Colon (tissue), 2 donors: ENCODE measurements around the gene SCG5.

Source experiments
- FAIRE-seq: peaks from 2 replicates; lab custom pipeline; 2012; peaks lifted over from hg19 to GRCh38; lab: Jason Lieb, UNC
- donor health status: control.
- donor health status: control.

The SCG5 gene

GRCh38 chr15:32659340-32660155 lies 18.0 kb downstream of the SCG5 start:
- no peak for FAIRE-seq

- no peak for FAIRE-seq
These were observed 22.2 kb downstream of the SCG5 start for GRCh38 chr15:32663671-32664070.

- no peak for FAIRE-seq
These were observed 23.3 kb downstream of the SCG5 start for GRCh38 chr15:32664796-32665195.

GRCh38 chr15:32667321-32667720 lies 25.8 kb downstream of the SCG5 start:
- FAIRE-seq = no peak

GRCh38 chr15:32668942-32669341 lies 27.4 kb downstream of the SCG5 start:
- no peak for FAIRE-seq

GRCh38 chr15:32669896-32670611 lies 28.5 kb downstream of the SCG5 start:
- no peak for FAIRE-seq

GRCh38 chr15:32670623-32671022 lies 29.1 kb downstream of the SCG5 start:
- FAIRE-seq = no peak

GRCh38 chr15:32671339-32672325 lies 30.1 kb downstream of the SCG5 start:
- FAIRE-seq = no peak

GRCh38 chr15:32674681-32675080 lies 33.2 kb downstream of the SCG5 start:
- FAIRE-seq = no peak

- FAIRE-seq = no peak
These were observed 34.0 kb downstream of the SCG5 start for GRCh38 chr15:32675466-32675865.

- FAIRE-seq = no peak
These were observed 34.7 kb downstream of the SCG5 start for GRCh38 chr15:32676169-32676568.

- no peak for FAIRE-seq
These were observed 35.8 kb downstream of the SCG5 start for GRCh38 chr15:32677238-32677750.

GRCh38 chr15:32679298-32679690 lies 37.8 kb downstream of the SCG5 start:
- no peak for FAIRE-seq

GRCh38 chr15:32682569-32682968 lies 41.1 kb downstream of the SCG5 start:
- FAIRE-seq = no peak

GRCh38 chr15:32682977-32683630 lies 41.6 kb downstream of the SCG5 start:
- FAIRE-seq = no peak

- no peak for FAIRE-seq
These were observed 42.5 kb downstream of the SCG5 start for GRCh38 chr15:32683906-32684584.

- FAIRE-seq = no peak
These were observed 44.1 kb downstream of the SCG5 start for GRCh38 chr15:32685576-32685975.

- FAIRE-seq = no peak
These were observed 46.0 kb downstream of the SCG5 start for GRCh38 chr15:32687556-32687955.

GRCh38 chr15:32688151-32688639 lies 46.7 kb downstream of the SCG5 start:
- no peak for FAIRE-seq

- FAIRE-seq = no peak
These were observed 49.6 kb downstream of the SCG5 start for GRCh38 chr15:32690941-32691688.
